Osteocyte (in vitro differentiated cells): ENCODE results near the gene UNK. TPM values are rescaled to one million over a fixed set of nuclear protein-coding genes. Genes with fewer than 3 reads are reported as not detected.
"Not testable (repeated sequence)": the region's sequence is repeated elsewhere in the genome, so short reads cannot be mapped to it uniquely, and the experiment has no call there.

ENCODE experiments used
- DNase-seq: peaks from one replicate; pipeline ENCODE4 v3.0.0; 2021; ENCODE audit warnings: mixed read lengths; ENCODE audit not compliant: unreplicated experiment; ENCODE audit errors: extremely low spot score
- H3K27ac Mint-ChIP-seq: one replicate; pipeline ENCODE4 v1.8.0; 2021; ENCODE audit warnings: mild to moderate bottlenecking, mixed read lengths; ENCODE audit not compliant: unreplicated experiment
- H3K27me3 Mint-ChIP-seq: one replicate; pipeline ENCODE4 v1.8.0; 2021; ENCODE audit warnings: mixed read lengths; ENCODE audit not compliant: unreplicated experiment
- H3K36me3 Mint-ChIP-seq: one replicate; pipeline ENCODE4 v1.8.0; 2021; ENCODE audit warnings: mixed read lengths; ENCODE audit not compliant: unreplicated experiment
- H3K4me1 Mint-ChIP-seq: one replicate; pipeline ENCODE4 v1.8.0; 2021; ENCODE audit warnings: mixed read lengths; ENCODE audit not compliant: unreplicated experiment
- H3K4me3 Mint-ChIP-seq: one replicate; pipeline ENCODE4 v1.8.0; 2021; ENCODE audit warnings: mild to moderate bottlenecking, moderate library complexity, mixed read lengths; ENCODE audit not compliant: unreplicated experiment
- H3K9me3 Mint-ChIP-seq: one replicate; pipeline ENCODE4 v1.8.0; 2021; ENCODE audit warnings: mixed read lengths; ENCODE audit not compliant: unreplicated experiment
- CTCF ChIP-seq: fragments of 200-600 bp; sonication (generic); IDR thresholded peaks from 2 replicates; pipeline ENCODE4 v1.5.0; 2021; ENCODE audit warnings: antibody characterized with exemption, mild to moderate bottlenecking, moderate library complexity
- total RNA-seq: library from RNA; stranded (reverse); gene quantifications from 2 replicates; pipeline ENCODE4 v1.2.1, GENCODE V29; 2021

The UNK gene
- total RNA-seq, 1 donor from 2014 or later: 38.2 TPM

GRCh38 chr17:75848523-75849278 is 64.1 kb downstream of the UNK start:
- DNase-seq: no peak
- H3K36me3 Mint-ChIP-seq: peaks cover 40% of the 10 kb centered on the region
- no peak overlapping the region for H3K27ac Mint-ChIP-seq
- TF ChIP-seq CTCF: peak; percentile 67
- no peaks in the 10 kb centered on the region for H3K27me3 Mint-ChIP-seq
- H3K4me3 Mint-ChIP-seq: no peak overlapping the region
- H3K9me3 Mint-ChIP-seq: no peaks in the 10 kb centered on the region
- peaks cover 34% of the 10 kb centered on the region for H3K4me1 Mint-ChIP-seq

- DNase-seq: no peak
- H3K4me3 Mint-ChIP-seq: no peak overlapping the region
- no peaks in the 10 kb centered on the region for H3K27me3 Mint-ChIP-seq
- no peak overlapping the region for H3K27ac Mint-ChIP-seq
- peaks cover 40% of the 10 kb centered on the region for H3K36me3 Mint-ChIP-seq
- no peaks in the 10 kb centered on the region for H3K9me3 Mint-ChIP-seq
- TF ChIP-seq CTCF: no peak
- H3K4me1 Mint-ChIP-seq: peaks cover 35% of the 10 kb centered on the region
These were observed 64.7 kb downstream of the UNK start for GRCh38 chr17:75849279-75849646.

GRCh38 chr17:75849724-75850123 is 65.1 kb downstream of the UNK start:
- H3K27me3 Mint-ChIP-seq: no peaks in the 10 kb centered on the region
- H3K4me3 Mint-ChIP-seq: no peak overlapping the region
- H3K36me3 Mint-ChIP-seq: peaks cover 40% of the 10 kb centered on the region
- H3K4me1 Mint-ChIP-seq: peaks cover 39% of the 10 kb centered on the region
- TF ChIP-seq CTCF: no peak
- H3K9me3 Mint-ChIP-seq: no peaks in the 10 kb centered on the region
- H3K27ac Mint-ChIP-seq: no peak overlapping the region
- no peak for DNase-seq

DNA sequence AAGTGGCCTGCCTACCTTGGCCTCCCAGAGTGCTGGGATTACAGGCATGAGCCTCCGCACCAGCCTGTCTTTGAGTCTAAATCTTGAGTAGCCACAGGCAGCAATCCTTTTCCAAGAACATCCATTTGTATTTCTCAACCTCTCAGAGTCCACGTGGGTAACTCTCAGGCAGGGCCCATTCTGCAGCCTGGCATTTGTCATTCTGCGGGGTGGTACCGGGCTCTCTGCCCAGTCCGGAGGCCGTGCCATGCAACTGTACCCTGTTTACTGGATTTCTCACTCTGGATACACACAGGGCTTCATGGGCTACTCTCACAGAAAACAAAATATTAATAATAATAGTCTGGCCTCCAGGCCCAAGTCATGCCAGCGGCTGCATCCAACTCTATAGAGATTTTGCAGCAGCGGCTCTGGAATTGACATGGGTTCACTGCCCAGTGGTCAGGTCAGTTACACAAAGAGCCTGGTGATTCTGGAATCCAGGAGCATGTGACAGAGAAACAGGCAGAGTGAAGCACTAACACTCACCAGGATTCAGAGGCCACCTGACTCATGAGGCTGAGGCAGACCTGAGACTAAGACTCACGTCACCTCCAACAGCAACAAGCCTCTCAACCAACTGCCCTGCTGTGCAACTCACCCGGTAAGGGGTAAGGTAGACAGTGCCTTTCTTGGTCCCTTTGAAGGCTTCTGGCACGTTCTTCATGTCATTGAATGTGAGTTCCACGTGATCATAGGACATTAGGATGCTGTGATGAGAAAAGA is 66.5 kb downstream of the UNK start:
- Mint-ChIP-seq H3K4me3 (no peak overlapping the region), H3K4me1 (peaks cover 26% of the 10 kb centered on the region), H3K9me3 (no peaks in the 10 kb centered on the region), H3K27ac (no peak overlapping the region), H3K36me3 (peaks cover 35% of the 10 kb centered on the region), H3K27me3 (no peaks in the 10 kb centered on the region)
- DNase-seq: no peak
- no peak for TF ChIP-seq CTCF

- not testable (repeated sequence) for H3K27ac Mint-ChIP-seq, H3K27me3 Mint-ChIP-seq, DNase-seq, H3K9me3 Mint-ChIP-seq, H3K4me3 Mint-ChIP-seq
- peaks cover 26% of the 10 kb centered on the region for H3K4me1 Mint-ChIP-seq
- H3K36me3 Mint-ChIP-seq: peaks cover 34% of the 10 kb centered on the region
These were observed 67.0 kb downstream of the UNK start for GRCh38 chr17:75851693-75851991.
